GM18505 (cell line): ENCODE measurements around the gene IRF3.

ENCODE experiments used
- ATAC-seq: cut with Tn5 transposase; IDR thresholded peaks from one replicate; pipeline ENCODE4 v1.9.1; 2021; ENCODE audit not compliant: unreplicated experiment
- POLR2A ChIP-seq: IDR thresholded peaks from 4 replicates; pipeline ENCODE4 v1.6.1; 2011; ENCODE audit warnings: borderline replicate concordance; ENCODE audit not compliant: insufficient read depth, insufficient read length; ENCODE audit errors: extremely low read depth

IRF3 gene

DNA sequence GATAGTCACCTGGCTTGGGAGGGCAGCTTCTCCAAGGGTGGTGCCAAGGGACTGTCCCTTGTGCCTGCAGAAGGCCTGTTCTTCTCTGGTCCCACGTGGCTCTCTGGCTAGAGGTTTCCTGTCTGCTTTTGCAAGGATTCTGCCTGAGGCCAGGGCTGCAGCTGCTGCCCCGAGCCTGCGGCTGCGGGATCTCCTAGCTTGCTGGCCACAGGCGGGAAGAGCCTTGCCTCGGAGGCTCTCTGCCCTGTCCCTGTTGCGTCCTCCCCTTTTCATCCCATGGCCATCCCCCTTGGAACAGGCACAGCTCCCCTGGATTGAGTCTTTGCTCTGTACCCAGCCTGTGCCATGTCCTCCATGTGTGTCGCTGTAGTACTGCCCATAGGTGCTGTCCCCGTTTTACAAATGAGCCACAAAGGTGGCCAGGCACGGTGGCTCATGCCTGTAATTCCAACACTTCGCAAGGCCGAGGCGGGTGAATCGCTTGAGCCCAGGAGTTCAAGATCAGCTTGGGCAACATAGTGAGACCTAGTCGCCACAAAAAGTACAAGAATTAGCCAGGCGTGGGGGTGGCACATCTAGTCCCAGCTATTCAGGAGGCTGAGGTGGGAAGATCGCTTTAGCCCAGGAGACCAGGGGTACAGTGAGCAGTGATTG is 9.1 kb downstream of the IRF3 start:
- TF ChIP-seq POLR2A, result no peak
- ATAC-seq, result no peak

DNA sequence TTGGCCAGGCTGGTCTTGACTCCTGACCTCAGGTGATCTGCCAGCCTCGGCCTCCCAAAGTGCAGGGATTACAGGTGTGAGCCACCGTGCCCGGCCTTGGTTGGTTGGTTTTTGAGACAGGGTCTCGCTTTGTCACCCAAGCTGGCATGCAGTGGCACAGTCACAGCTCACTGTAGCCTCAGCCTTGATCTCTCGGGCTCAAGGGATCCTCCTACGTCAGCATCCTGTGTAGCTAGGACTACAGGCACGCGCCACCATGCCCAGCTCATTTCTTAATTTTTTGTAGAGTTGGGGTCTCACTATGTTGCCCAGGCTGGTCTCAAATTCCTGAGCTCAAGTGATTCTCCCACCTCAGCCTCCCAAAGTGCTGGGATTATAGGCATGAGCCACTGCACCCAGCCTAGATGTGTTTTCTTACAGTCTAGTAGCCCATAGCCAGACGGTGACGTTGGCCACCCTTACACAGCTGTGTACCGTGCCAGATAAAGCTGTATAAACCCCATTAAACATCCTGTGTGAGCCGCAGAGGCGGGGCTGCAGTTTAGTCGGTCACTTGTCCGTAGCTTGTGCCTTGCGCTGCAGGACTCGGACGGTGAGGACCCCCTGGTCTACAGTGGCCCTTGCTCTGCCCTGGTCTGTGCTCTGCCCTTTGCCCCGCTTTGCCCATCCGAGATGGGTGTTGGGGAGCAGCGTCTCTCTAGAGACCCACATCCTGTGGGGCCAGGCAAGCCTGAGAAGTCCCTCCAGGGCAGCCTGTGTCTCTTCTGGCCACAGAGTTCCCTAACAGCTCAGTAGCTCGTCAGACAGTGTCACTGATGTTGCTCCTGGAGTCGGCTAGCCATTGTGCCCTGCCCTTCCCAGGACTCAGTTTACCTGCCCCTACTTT is 9.8 kb downstream of the IRF3 start:
- ATAC-seq, result no peak
- no peak for TF ChIP-seq POLR2A

DNA sequence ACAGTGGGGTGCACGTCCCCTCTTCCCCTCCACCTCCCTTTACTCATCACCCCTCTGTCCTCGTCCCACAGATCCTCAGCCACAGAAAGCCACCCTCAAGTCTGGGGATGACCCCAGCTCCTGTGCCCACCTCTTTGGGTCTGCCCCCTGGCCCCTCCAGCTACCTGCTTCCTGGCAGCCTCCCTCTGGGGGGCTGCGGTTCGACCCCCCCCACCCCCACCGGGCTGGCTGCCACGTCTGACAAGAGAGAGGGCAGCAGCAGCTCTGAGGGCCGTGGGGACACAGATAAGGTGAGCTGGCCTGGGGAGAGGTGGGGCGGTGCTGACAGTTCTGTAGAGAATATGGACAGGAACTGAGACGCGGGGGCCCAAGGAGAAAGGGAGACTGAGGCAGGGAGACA is 11.1 kb downstream of the IRF3 start:
- TF ChIP-seq POLR2A, result no peak

DNA sequence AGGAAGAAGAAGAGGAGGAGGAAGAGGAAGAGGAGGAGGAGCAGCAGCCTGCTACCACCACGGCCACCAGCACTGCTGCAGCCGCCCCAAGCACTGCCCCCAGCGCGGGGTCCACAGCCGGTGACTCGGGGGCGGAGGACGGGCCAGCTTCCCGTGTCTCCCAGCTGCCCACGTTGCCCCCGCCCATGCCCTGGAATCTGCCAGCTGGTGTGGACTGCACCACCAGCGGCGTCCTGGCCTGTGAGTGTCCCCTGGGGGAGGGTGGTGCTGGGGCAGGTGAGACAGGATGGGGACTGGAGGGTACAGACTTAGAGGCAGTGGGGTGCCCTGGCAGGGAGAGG is 12.2 kb downstream of the IRF3 start:
- no peak for TF ChIP-seq POLR2A
- ATAC-seq, result no peak

More for the DNA sequence above, 11.1 kb downstream of the IRF3 start:
- no peak for ATAC-seq

DNA sequence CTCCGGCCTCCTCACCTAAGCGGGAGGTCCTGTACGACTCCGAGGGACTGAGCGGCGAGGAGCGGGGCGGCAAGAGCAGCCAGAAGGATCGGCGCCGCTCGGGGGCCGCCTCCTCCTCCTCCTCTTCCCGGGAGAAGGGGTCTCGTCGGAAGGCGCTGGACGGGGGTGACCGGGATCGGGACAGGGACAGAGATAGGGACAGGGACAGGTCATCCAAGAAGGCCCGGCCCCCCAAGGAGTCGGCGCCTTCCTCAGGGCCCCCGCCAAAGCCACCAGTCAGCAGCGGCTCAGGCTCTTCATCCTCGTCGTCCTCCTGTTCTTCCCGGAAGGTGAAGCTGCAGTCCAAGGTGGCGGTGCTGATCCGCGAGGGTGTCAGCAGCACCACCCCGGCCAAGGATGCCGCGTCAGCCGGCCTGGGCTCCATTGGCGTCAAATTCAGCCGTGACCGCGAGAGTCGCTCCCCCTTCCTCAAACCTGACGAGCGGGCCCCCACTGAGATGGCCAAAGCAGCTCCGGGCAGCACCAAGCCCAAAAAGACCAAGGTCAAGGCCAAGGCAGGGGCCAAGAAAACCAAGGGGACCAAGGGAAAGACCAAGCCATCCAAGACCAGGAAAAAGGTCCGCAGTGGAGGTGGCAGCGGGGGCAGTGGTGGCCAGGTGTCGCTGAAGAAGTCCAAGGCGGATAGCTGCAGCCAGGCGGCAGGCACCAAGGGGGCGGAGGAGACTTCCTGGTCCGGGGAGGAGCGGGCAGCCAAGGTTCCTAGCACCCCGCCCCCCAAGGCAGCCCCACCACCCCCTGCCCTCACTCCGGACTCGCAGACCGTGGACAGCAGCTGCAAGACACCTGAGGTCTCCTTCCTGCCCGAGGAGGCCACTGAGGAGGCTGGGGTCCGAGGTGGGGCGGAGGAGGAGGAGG is 12.8 kb downstream of the IRF3 start:
- no peak for ATAC-seq
- TF ChIP-seq POLR2A, result no peak

DNA sequence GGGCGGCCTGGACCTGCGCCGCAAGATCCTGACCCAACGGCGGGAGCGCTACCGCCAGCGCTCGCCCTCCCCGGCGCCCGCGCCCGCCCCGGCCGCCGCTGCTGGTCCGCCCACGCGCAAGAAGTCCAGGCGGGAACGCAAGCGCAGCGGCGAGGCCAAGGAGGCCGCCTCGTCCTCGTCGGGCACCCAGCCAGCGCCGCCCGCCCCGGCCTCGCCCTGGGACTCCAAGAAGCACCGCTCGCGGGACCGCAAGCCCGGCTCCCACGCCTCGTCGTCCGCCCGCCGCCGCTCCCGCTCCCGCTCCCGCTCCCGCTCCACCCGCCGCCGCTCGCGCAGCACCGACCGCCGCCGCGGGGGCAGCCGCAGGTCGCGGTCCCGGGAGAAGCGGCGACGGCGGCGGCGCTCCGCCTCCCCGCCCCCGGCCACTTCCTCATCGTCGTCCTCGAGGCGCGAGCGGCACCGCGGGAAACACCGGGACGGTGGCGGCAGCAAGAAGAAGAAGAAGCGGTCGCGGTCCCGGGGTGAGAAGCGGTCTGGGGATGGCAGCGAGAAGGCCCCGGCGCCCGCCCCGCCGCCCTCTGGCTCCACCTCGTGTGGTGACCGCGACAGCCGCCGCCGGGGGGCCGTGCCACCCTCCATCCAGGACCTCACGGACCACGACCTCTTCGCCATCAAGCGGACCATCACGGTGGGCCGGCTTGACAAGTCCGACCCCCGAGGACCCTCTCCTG is 13.7 kb downstream of the IRF3 start:
- no peak for ATAC-seq
- TF ChIP-seq POLR2A, result no peak

DNA sequence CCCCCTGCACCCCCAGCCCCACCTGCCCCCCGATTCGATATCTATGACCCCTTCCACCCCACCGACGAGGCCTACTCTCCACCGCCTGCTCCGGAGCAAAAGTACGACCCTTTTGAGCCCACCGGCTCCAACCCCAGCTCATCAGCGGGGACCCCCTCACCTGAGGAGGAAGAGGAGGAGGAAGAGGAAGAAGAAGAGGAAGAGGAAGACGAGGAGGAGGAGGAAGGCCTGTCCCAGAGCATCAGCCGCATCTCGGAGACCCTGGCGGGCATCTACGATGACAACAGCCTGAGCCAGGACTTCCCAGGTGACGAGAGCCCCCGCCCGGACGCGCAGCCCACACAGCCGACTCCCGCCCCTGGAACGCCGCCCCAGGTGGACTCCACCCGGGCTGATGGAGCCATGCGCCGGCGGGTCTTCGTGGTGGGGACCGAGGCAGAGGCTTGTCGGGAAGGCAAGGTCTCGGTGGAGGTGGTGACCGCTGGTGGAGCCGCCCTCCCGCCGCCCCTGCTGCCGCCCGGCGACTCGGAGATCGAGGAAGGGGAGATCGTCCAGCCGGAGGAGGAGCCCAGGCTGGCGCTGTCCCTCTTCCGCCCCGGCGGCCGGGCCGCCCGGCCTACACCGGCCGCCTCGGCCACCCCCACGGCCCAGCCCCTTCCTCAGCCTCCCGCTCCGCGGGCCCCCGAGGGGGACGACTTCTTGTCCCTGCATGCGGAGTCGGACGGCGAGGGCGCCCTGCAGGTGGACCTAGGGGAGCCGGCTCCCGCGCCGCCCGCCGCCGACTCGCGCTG is 14.4 kb downstream of the IRF3 start:
- ATAC-seq, result no peak

DNA sequence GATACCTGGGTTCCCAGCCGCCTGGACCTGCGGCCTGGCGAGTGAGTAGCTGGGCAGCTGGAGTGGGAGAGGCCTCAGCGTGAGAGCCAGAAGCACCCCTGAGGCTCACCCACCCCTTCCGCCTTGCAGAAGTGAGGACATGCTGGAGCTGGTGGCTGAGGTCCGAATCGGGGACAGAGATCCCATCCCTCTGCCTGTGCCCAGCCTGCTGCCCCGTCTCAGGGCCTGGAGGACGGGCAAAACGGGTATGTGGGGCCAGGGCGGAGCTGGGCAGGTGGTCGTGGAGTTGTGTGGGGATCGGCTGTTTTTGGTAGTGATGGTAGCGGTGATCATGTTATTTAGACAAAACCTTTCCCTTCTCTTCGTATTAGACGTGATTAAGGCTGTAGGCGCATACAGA is 19.1 kb downstream of the IRF3 start:
- TF ChIP-seq POLR2A, result no peak
- ATAC-seq, result no peak

More for the DNA sequence above, 14.4 kb downstream of the IRF3 start:
- no peak for TF ChIP-seq POLR2A

DNA sequence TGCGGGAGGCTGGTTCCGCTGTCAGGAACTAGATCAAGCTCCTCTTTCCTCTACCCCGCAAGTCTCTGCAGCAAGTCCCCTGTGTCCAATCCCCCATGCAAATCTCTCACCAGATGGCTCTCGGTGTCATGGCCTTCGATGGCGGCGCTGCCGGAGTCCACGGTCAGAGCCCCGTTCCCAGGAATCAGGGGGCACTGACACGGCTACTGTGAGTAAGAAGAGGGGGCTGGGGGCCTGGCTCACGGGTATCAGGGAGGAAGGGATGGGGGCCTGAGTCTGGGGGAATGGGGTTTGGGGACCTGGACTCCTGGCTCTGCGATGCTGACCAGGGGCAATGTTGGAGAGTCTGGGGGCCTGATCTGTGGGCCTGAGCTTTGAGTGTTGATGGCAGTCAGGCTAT is 19.7 kb downstream of the IRF3 start:
- no peak for TF ChIP-seq POLR2A
- ATAC-seq, result no peak

DNA sequence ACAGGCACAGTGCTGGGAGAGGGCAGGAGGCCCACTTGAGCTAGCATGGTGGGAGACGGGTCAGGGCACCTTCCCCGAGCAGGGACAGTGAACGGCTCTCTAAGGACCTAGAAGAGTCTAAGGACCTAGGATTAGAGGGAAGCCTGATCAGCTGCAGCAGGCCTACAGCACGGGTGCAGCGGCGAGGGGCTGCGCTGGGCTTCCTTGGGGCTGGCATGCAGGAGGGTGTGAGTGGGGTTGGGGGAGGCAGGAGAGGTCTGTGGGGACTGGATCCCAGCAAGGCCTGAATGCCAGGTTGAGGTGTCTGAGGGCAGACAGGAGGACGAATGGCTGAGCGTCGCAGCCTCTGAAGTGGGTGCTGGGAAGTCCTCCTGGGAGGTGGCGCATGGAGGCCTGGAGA is 20.1 kb downstream of the IRF3 start:
- no peak for ATAC-seq

DNA sequence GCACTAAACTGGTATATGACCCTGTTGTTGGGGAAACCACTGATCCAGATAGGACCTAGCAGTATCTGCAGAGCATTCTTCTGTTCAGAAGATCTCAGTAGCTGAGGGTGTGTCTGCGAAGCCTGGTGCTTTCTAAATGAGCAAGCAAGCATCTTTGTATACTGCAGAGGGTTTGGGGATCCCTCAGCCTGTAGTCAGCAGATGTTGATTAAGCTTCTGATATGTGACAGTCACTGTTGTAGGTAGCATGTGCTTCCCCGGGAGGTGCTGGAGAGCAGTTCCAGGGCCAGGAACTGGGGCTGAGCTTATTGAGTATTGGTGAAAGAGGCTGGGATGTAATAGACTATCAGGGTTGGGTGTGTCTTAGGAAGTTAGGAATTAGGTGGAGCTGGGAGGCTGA is 22.2 kb downstream of the IRF3 start:
- no peak for TF ChIP-seq POLR2A
- ATAC-seq, result no peak

More for the DNA sequence above, 20.1 kb downstream of the IRF3 start:
- TF ChIP-seq POLR2A, result no peak

DNA sequence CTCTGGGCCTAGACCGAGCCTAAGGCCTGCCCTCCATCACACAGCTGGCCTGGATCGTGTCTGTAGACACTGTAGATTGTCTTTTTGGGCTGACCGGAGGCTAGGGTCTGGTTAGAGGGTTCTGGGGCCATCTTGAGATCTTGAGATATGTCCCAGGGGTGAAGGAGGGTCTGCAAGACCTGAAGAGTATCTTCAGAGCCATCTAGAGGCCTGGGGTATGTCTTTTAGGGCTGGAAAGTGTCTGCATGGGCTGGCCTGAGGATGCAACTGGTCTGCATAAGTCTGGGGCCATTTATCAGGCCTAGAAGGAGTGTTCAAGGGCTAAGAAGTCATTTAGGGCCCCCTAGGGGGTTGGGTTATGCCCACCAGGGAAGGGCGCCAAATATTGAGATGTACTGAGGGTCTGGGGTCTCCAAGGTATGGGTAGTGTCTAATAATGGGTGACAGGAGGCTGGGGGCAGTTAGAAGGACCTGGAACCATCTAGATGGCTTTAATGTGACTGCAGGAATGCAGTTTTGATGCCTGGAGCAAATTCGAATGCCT is 23.1 kb downstream of the IRF3 start:
- TF ChIP-seq POLR2A, result no peak
- ATAC-seq, result no peak
